Measurements from ENCODE around the gene CAMK2B. TPM values are rescaled to one million over a fixed set of nuclear protein-coding genes. Genes with fewer than 3 reads are reported as not detected.
A peak's percentile ranks its signal among the peaks of the same experiment; 100 is the strongest.

CAMK2B gene
- total and polyA plus RNA-seq, 4 experiments from 2014 or later: not detected

GRCh38 chr7:44189993-44190872 is 135.2 kb downstream of the CAMK2B start:
- no peak overlapping the region for H3K27ac ChIP-seq (ENCODE audit: low read depth, low read length)
- Mint-ChIP-seq H3K36me3 (no peaks in the 10 kb centered on the region), H3K27ac (no peak overlapping the region), H3K27me3 (peaks cover 8% of the 10 kb centered on the region in 2 donors), H3K4me1 (no peaks in the 10 kb centered on the region), H3K9me3 (no peaks in the 10 kb centered on the region), H3K4me3 (no peak overlapping the region)
- intact Hi-C loops (cut with micrococcal nuclease): no loop called here
- ChIA-PET POLR2A (ENCODE audit: partially characterized antibody) (no interaction called here), CTCF (ENCODE audit: partially characterized antibody) (no interaction called here)
- H3K4me3 ChIP-seq (ENCODE audit: low read length in 2 of 2): no peak overlapping the region
- H3K9me3 ChIP-seq (ENCODE audit: control insufficient read depth in 1 of 2, low read length in 2 of 2): no peaks in the 10 kb centered on the region
- no peaks in the 10 kb centered on the region for H3K36me3 ChIP-seq (ENCODE audit: insufficient read depth, low read length)
- DNase-seq: no peak
- no peaks in the 10 kb centered on the region for H3K27me3 ChIP-seq (ENCODE audit: insufficient read depth, low read length)
- H3K4me1 ChIP-seq (ENCODE audit: insufficient read depth, low read length): no peaks in the 10 kb centered on the region

GRCh38 chr7:44189286-44189992 is 136.0 kb downstream of the CAMK2B start, which contains the start of gene GCK:
GCK (minus strand) TSS chr7:44189439; CDS start chr7:44188953, 486 bp downstream.
- no peak for DNase-seq
- Mint-ChIP-seq H3K9me3 (no peaks in the 10 kb centered on the region), H3K4me1 (no peaks in the 10 kb centered on the region), H3K36me3 (no peaks in the 10 kb centered on the region), H3K27me3 (peaks cover 8 to 10% of the 10 kb centered on the region in 2 donors), H3K27ac (no peak within 1 kb of the TSS), H3K4me3 (no peak within 1 kb of the TSS)
- ChIA-PET CTCF (ENCODE audit: partially characterized antibody) (no interaction called here), POLR2A (ENCODE audit: partially characterized antibody) (no interaction called here)
- intact Hi-C loops (cut with micrococcal nuclease): no loop called here
- Histone ChIP-seq H3K4me1 (ENCODE audit: insufficient read depth, low read length) (no peaks in the 10 kb centered on the region), H3K27ac (ENCODE audit: low read depth, low read length) (no peak within 1 kb of the TSS), H3K27me3 (ENCODE audit: insufficient read depth, low read length) (no peaks in the 10 kb centered on the region), H3K9me3 (ENCODE audit: control insufficient read depth in 1 of 2, low read length in 2 of 2) (no peaks in the 10 kb centered on the region), H3K36me3 (ENCODE audit: insufficient read depth, low read length) (no peaks in the 10 kb centered on the region), H3K4me3 (ENCODE audit: low read length in 2 of 2) (no peak within 1 kb of the TSS)

GRCh38 chr7:44188480-44189225 is 136.7 kb downstream of the CAMK2B start:
- DNase-seq: no peak
- POLR2A ChIA-PET (ENCODE audit: partially characterized antibody): no interaction called here
- Mint-ChIP-seq H3K4me1 (no peaks in the 10 kb centered on the region), H3K27me3 (peaks cover 3 to 8% of the 10 kb centered on the region in 2 donors), H3K9me3 (no peaks in the 10 kb centered on the region), H3K36me3 (no peaks in the 10 kb centered on the region), H3K4me3 (no peak overlapping the region), H3K27ac (no peak overlapping the region)
- H3K4me3 ChIP-seq (ENCODE audit: low read length in 2 of 2): no peak overlapping the region
- CTCF ChIA-PET (ENCODE audit: partially characterized antibody): interaction anchor here (0.5 kb wide), 1 partner anchor 167 kb away, joined by 3 read pairs; no protein-coding TSS in a partner anchor
- intact Hi-C loops (cut with micrococcal nuclease): no loop called here
- H3K27me3 ChIP-seq (ENCODE audit: insufficient read depth, low read length): no peaks in the 10 kb centered on the region
- no peak overlapping the region for H3K27ac ChIP-seq (ENCODE audit: low read depth, low read length)
- H3K4me1 ChIP-seq (ENCODE audit: insufficient read depth, low read length): no peaks in the 10 kb centered on the region
- no peaks in the 10 kb centered on the region for H3K36me3 ChIP-seq (ENCODE audit: insufficient read depth, low read length)
- H3K9me3 ChIP-seq (ENCODE audit: control insufficient read depth in 1 of 2, low read length in 2 of 2): no peaks in the 10 kb centered on the region

- Histone ChIP-seq H3K27me3 (ENCODE audit: insufficient read depth, low read length) (no peaks in the 10 kb centered on the region), H3K4me1 (ENCODE audit: insufficient read depth, low read length) (no peaks in the 10 kb centered on the region), H3K36me3 (ENCODE audit: insufficient read depth, low read length) (no peaks in the 10 kb centered on the region), H3K9me3 (ENCODE audit: control insufficient read depth in 1 of 2, low read length in 2 of 2) (no peaks in the 10 kb centered on the region), H3K27ac (ENCODE audit: low read depth, low read length) (no peak overlapping the region), H3K4me3 (ENCODE audit: low read length in 2 of 2) (no peak overlapping the region)
- Mint-ChIP-seq H3K27me3 (peaks cover 5% of the 10 kb centered on the region in 2 donors), H3K4me3 (no peak overlapping the region), H3K4me1 (no peaks in the 10 kb centered on the region), H3K27ac (no peak overlapping the region), H3K9me3 (peaks cover 0 to 5% (median 3%) of the 10 kb centered on the region in 8 donors), H3K36me3 (no peaks in the 10 kb centered on the region)
- no peak for DNase-seq
- intact Hi-C loops (cut with micrococcal nuclease): no loop called here
- ChIA-PET CTCF (ENCODE audit: partially characterized antibody) (interaction anchor here (0.5 kb wide), 1 partner anchor 166 kb away, joined by 3 read pairs; no protein-coding TSS in a partner anchor), POLR2A (ENCODE audit: partially characterized antibody) (no interaction called here)
Measured at GRCh38 chr7:44187636-44188416, 137.6 kb downstream of the CAMK2B start.

GRCh38 chr7:44186736-44187135 is 138.7 kb downstream of the CAMK2B start:
- Mint-ChIP-seq H3K4me3 (no peak overlapping the region), H3K4me1 (no peaks in the 10 kb centered on the region), H3K9me3 (peaks cover 0 to 12% (median 6%) of the 10 kb centered on the region in 8 donors), H3K27ac (peak overlapping the region in 2 of 7 donors; percentile 20 to 64), H3K36me3 (no peaks in the 10 kb centered on the region), H3K27me3 (peaks cover 3 to 8% of the 10 kb centered on the region in 2 donors)
- no peaks in the 10 kb centered on the region for H3K9me3 ChIP-seq (ENCODE audit: control insufficient read depth in 1 of 2, low read length in 2 of 2)
- no peaks in the 10 kb centered on the region for H3K36me3 ChIP-seq (ENCODE audit: insufficient read depth, low read length)
- no peak overlapping the region for H3K27ac ChIP-seq (ENCODE audit: low read depth, low read length)
- CTCF ChIA-PET (ENCODE audit: partially characterized antibody): no interaction called here
- no peaks in the 10 kb centered on the region for H3K27me3 ChIP-seq (ENCODE audit: insufficient read depth, low read length)
- POLR2A ChIA-PET (ENCODE audit: partially characterized antibody): no interaction called here
- intact Hi-C loops (cut with micrococcal nuclease): no loop called here
- no peak for DNase-seq
- H3K4me1 ChIP-seq (ENCODE audit: insufficient read depth, low read length): no peaks in the 10 kb centered on the region
- H3K4me3 ChIP-seq (ENCODE audit: low read length in 2 of 2): no peak overlapping the region

- H3K4me1 ChIP-seq (ENCODE audit: insufficient read depth, low read length): no peaks in the 10 kb centered on the region
- no peaks in the 10 kb centered on the region for H3K36me3 ChIP-seq (ENCODE audit: insufficient read depth, low read length)
- H3K27ac ChIP-seq (ENCODE audit: low read depth, low read length): no peak overlapping the region
- POLR2A ChIA-PET (ENCODE audit: partially characterized antibody): no interaction called here
- no peak overlapping the region for H3K4me3 ChIP-seq (ENCODE audit: low read length in 2 of 2)
- H3K27me3 ChIP-seq (ENCODE audit: insufficient read depth, low read length): no peaks in the 10 kb centered on the region
- CTCF ChIA-PET (ENCODE audit: partially characterized antibody): interaction anchor here (1.0 kb wide), 2 partner anchors 9 to 10 kb away, joined by 3 read pairs; no protein-coding TSS in a partner anchor
- Mint-ChIP-seq H3K36me3 (no peaks in the 10 kb centered on the region), H3K27ac (no peak overlapping the region), H3K4me1 (no peaks in the 10 kb centered on the region), H3K4me3 (no peak overlapping the region), H3K9me3 (peaks cover 0 to 12% (median 6%) of the 10 kb centered on the region in 8 donors), H3K27me3 (peaks cover 5 to 11% of the 10 kb centered on the region in 2 donors)
- DNase-seq: no peak
- no peaks in the 10 kb centered on the region for H3K9me3 ChIP-seq (ENCODE audit: control insufficient read depth in 1 of 2, low read length in 2 of 2)
- intact Hi-C loops (cut with micrococcal nuclease): no loop called here
Measured at GRCh38 chr7:44185729-44186128, 139.7 kb downstream of the CAMK2B start.

All from CD4-positive, alpha-beta memory T cell (primary cell).